DOHH2 (cell line): ENCODE results near the gene COBLL1.

Experiments
- H3F3A ChIP-seq: fragments of 200-600 bp; sonication (generic), shearing (Covaris generic); 2 replicates; pipeline ENCODE4 v1.6.0; 2016; ENCODE audit warnings: antibody characterized with exemption, mild to moderate bottlenecking; ENCODE audit not compliant: control insufficient read depth, insufficient read depth
- H3K27ac ChIP-seq: fragments of 200-600 bp; sonication (generic); 2 replicates; pipeline ENCODE4 v1.5.1; 2014; ENCODE audit warnings: low read depth, mild to moderate bottlenecking, low read length, moderate library complexity
- H3K27me3 ChIP-seq: fragments of 200-600 bp; sonication (generic); 2 replicates; pipeline ENCODE4 v1.6.1; 2014; ENCODE audit warnings: mild to moderate bottlenecking, low read length, mixed read lengths; ENCODE audit not compliant: control insufficient read depth
- H3K36me3 ChIP-seq: fragments of 200-600 bp; sonication (generic); 2 replicates; pipeline ENCODE4 v1.6.1; 2014; ENCODE audit warnings: mild to moderate bottlenecking, low read length, moderate library complexity, mixed read lengths; ENCODE audit not compliant: control insufficient read depth
- H3K4me1 ChIP-seq: fragments of 200-600 bp; sonication (generic); 2 replicates; pipeline ENCODE4 v1.6.1; 2014; ENCODE audit warnings: mild to moderate bottlenecking, low read length, mixed read lengths; ENCODE audit not compliant: control insufficient read depth
- H3K4me2 ChIP-seq: fragments of 200-600 bp; sonication (generic); 2 replicates; pipeline ENCODE4 v1.6.0; 2014; ENCODE audit warnings: mild to moderate bottlenecking, low read length, moderate library complexity
- H3K4me3 ChIP-seq: fragments of 200-600 bp; sonication (generic); 2 replicates; pipeline ENCODE4 v1.5.1; 2014; ENCODE audit warnings: mild to moderate bottlenecking, low read length, mixed read lengths
- H3K79me2 ChIP-seq: fragments of 200-600 bp; sonication (generic); 2 replicates; pipeline ENCODE4 v1.6.1; 2014; ENCODE audit warnings: mild to moderate bottlenecking, low read length, mixed read lengths; ENCODE audit not compliant: control insufficient read depth
- H3K9me2 ChIP-seq: fragments of 200-600 bp; sonication (generic); replicated peaks from 2 replicates; pipeline ENCODE4 v1.6.1; 2014; ENCODE audit warnings: mild to moderate bottlenecking, low read length, mixed read lengths; ENCODE audit not compliant: control insufficient read depth
- H3K9me3 ChIP-seq: fragments of 200-600 bp; sonication (generic); 2 replicates; pipeline ENCODE4 v1.6.1; 2014; ENCODE audit warnings: antibody characterized with exemption, low read length, mixed read lengths; ENCODE audit not compliant: control insufficient read depth, insufficient read depth
- H4K20me1 ChIP-seq: fragments of 200-600 bp; sonication (generic); 2 replicates; pipeline ENCODE4 v1.6.0; 2014; ENCODE audit warnings: low read depth, mild to moderate bottlenecking, antibody characterized with exemption, low read length, moderate library complexity; ENCODE audit not compliant: control insufficient read depth, insufficient read depth
- CTCF ChIP-seq: fragments of 200-600 bp; sonication (generic); IDR thresholded peaks from one replicate; pipeline ENCODE4 v1.5.1; 2014; ENCODE audit warnings: antibody characterized with exemption, mild to moderate bottlenecking, low read depth, low read length; ENCODE audit not compliant: poor library complexity, severe bottlenecking
- EZH2phosphoT487 ChIP-seq: fragments of 200-600 bp; sonication (generic); IDR thresholded peaks from 2 replicates; pipeline ENCODE4 v1.6.1; 2017; ENCODE audit warnings: borderline replicate concordance, mild to moderate bottlenecking, antibody characterized with exemption, low read length, moderate library complexity, mixed read lengths

The COBLL1 gene

GRCh38 chr2:164813535-164813934 lies 28.1 kb downstream of the COBLL1 start:
- Histone ChIP-seq H3K9me2 (no peaks in the 10 kb centered on the region), H3K27me3 (no peaks in the 10 kb centered on the region), H3K79me2 (no peaks in the 10 kb centered on the region), H3K4me1 (peaks cover 4% of the 10 kb centered on the region; the same call in 1 of the 2 replicates), H3F3A (no peaks in the 10 kb centered on the region), H3K36me3 (no peaks in the 10 kb centered on the region), H3K9me3 (no peaks in the 10 kb centered on the region), H3K4me3 (no peak overlapping the region), H4K20me1 (no peaks in the 10 kb centered on the region), H3K27ac (no peak overlapping the region), H3K4me2 (no peak overlapping the region)
- no peak for TF ChIP-seq CTCF
- TF ChIP-seq EZH2phosphoT487, result no peak

GRCh38 chr2:164812378-164812777 lies 29.2 kb downstream of the COBLL1 start:
- Histone ChIP-seq H3K9me3 (no peaks in the 10 kb centered on the region), H3F3A (no peaks in the 10 kb centered on the region), H3K4me3 (no peak overlapping the region), H3K27me3 (no peaks in the 10 kb centered on the region), H3K27ac (no peak overlapping the region), H3K36me3 (no peaks in the 10 kb centered on the region), H3K4me1 (peaks cover 4% of the 10 kb centered on the region; the same call in 1 of the 2 replicates), H3K79me2 (no peaks in the 10 kb centered on the region), H3K4me2 (no peak overlapping the region), H4K20me1 (no peaks in the 10 kb centered on the region), H3K9me2 (no peaks in the 10 kb centered on the region)
- TF ChIP-seq CTCF (no peak), EZH2phosphoT487 (no peak)

GRCh38 chr2:164811819-164812218 lies 29.8 kb downstream of the COBLL1 start:
- Histone ChIP-seq H3K4me2 (no peak overlapping the region), H3K79me2 (no peaks in the 10 kb centered on the region), H3K36me3 (no peaks in the 10 kb centered on the region), H3K4me3 (no peak overlapping the region), H3F3A (no peaks in the 10 kb centered on the region), H3K9me2 (no peaks in the 10 kb centered on the region), H4K20me1 (no peaks in the 10 kb centered on the region), H3K9me3 (no peaks in the 10 kb centered on the region), H3K27me3 (no peaks in the 10 kb centered on the region), H3K4me1 (peaks cover 4% of the 10 kb centered on the region; the same call in 1 of the 2 replicates), H3K27ac (no peak overlapping the region)
- TF ChIP-seq CTCF (no peak), EZH2phosphoT487 (no peak)
